GM23338 (cell line): Measurements from ENCODE around the gene PAM. TPM values are rescaled to one million over a fixed set of nuclear protein-coding genes. Genes with fewer than 3 reads are reported as not detected.

Experiments used
- ATAC-seq: fragments of 200-7000 bp; cut with Tn5 transposase; 3 replicates; pipeline ENCODE4 v1.9.1; 2020
- DNase-seq: peaks from one replicate; pipeline ENCODE4 v3.0.0-alpha.2; 2015; ENCODE audit warnings: low spot score
- H2AFZ ChIP-seq: fragments of 200-600 bp; sonication (generic); 2 replicates; pipeline ENCODE4 v1.8.0; 2016; ENCODE audit warnings: antibody characterized with exemption, mild to moderate bottlenecking, moderate library complexity
- H3F3A ChIP-seq: fragments of 200-600 bp; sonication (generic); replicated peaks from 2 replicates; pipeline ENCODE4 v1.8.0; 2017; ENCODE audit warnings: antibody characterized with exemption, mixed run types, low read depth
- H3K27ac ChIP-seq: fragments of 200-600 bp; sonication (generic); 2 replicates; pipeline ENCODE4 v1.6.1; 2016; ENCODE audit warnings: low read depth
- H3K27me3 ChIP-seq: fragments of 200-600 bp; sonication (generic); 2 replicates; pipeline ENCODE4 v1.8.0; 2016; ENCODE audit warnings: mild to moderate bottlenecking, mixed run types, moderate library complexity; ENCODE audit not compliant: insufficient read depth
- H3K36me3 ChIP-seq: fragments of 200-600 bp; sonication (generic); 2 replicates; pipeline ENCODE4 v1.8.0; 2016; ENCODE audit warnings: mild to moderate bottlenecking; ENCODE audit not compliant: insufficient read depth
- H3K4me1 ChIP-seq: fragments of 200-600 bp; sonication (generic); 2 replicates; pipeline ENCODE4 v1.8.0; 2016; ENCODE audit warnings: mild to moderate bottlenecking, moderate library complexity; ENCODE audit not compliant: insufficient read depth
- H3K4me2 ChIP-seq: fragments of 200-600 bp; sonication (generic); 2 replicates; pipeline ENCODE4 v1.7.1; 2017; ENCODE audit warnings: mixed run types
- H3K4me3 ChIP-seq: fragments of 200-600 bp; sonication (generic); 2 replicates; pipeline ENCODE4 v1.6.1; 2016; ENCODE audit warnings: mixed run types
- H3K79me2 ChIP-seq: fragments of 200-600 bp; sonication (generic); replicated peaks from 2 replicates; pipeline ENCODE4 v1.8.0; 2017; ENCODE audit warnings: mild to moderate bottlenecking; ENCODE audit not compliant: insufficient read depth
- H3K9me2 ChIP-seq: fragments of 200-600 bp; sonication (generic); 2 replicates; pipeline ENCODE4 v1.8.0; 2017; ENCODE audit not compliant: insufficient read depth
- H4K20me1 ChIP-seq: fragments of 200-600 bp; sonication (generic); replicated peaks from 2 replicates; pipeline ENCODE4 v1.8.0; 2017; ENCODE audit warnings: mild to moderate bottlenecking; ENCODE audit not compliant: insufficient read depth
- H3K27ac Mint-ChIP-seq: 2 replicates; pipeline ENCODE4 v1.8.0; 2020; ENCODE audit warnings: inconsistent platforms, mild to moderate bottlenecking, moderate library complexity, mixed read lengths
- H3K27me3 Mint-ChIP-seq: 3 replicates; pipeline ENCODE4 v1.8.0; 2022; ENCODE audit warnings: low read depth, mild to moderate bottlenecking, moderate library complexity, mixed read lengths, inconsistent platforms; ENCODE audit not compliant: insufficient read depth, poor library complexity
- H3K36me3 Mint-ChIP-seq: 3 replicates; pipeline ENCODE4 v1.8.0; 2021; ENCODE audit warnings: low read depth, mild to moderate bottlenecking, inconsistent platforms, moderate library complexity, mixed read lengths
- H3K4me1 Mint-ChIP-seq: 3 replicates; pipeline ENCODE4 v1.8.0; 2020; ENCODE audit warnings: mild to moderate bottlenecking, inconsistent platforms, mixed read lengths
- H3K4me3 Mint-ChIP-seq: 3 replicates; pipeline ENCODE4 v1.8.0; 2021; ENCODE audit warnings: moderate library complexity, mild to moderate bottlenecking, inconsistent platforms, mixed read lengths
- H3K9me3 Mint-ChIP-seq: 3 replicates; pipeline ENCODE4 v1.8.0; 2020; ENCODE audit warnings: moderate library complexity, mild to moderate bottlenecking, inconsistent platforms, mixed read lengths
- CREB1 ChIP-seq: fragments of 250-450 bp; sonication (Bioruptor Pico); IDR thresholded peaks from 2 replicates; pipeline ENCODE4 v1.5.0; 2020; ENCODE audit warnings: low read depth, mild to moderate bottlenecking, moderate library complexity
- JUNB ChIP-seq: IDR thresholded peaks from one replicate; pipeline ENCODE4 v1.6.1; 2016; ENCODE audit warnings: antibody characterized with exemption; ENCODE audit not compliant: unreplicated experiment
- STAT1 ChIP-seq: IDR thresholded peaks from one replicate; pipeline ENCODE4 v1.6.1; 2016; ENCODE audit warnings: antibody characterized with exemption; ENCODE audit not compliant: unreplicated experiment
- ZNF114 ChIP-seq: fragments of 250-450 bp; sonication (Bioruptor Pico); IDR thresholded peaks from 2 replicates; pipeline ENCODE4 v1.5.0; 2020; ENCODE audit warnings: mild to moderate bottlenecking, moderate library complexity
- polyA plus RNA-seq: library from polyadenylated mRNA; unstranded; fragments of >200 nt; fragmentation: Nextera tagmentation; extraction: Ambion mirVana; gene quantifications from 2 replicates; pipeline ENCODE4 v1.2.1, GENCODE V29; 2016
- total RNA-seq: library from RNA; depleted of rRNA; stranded (reverse); fragments of >200 nt; shearing (Covaris generic); gene quantifications from 2 replicates; pipeline ENCODE4 v1.2.3, GENCODE V29; 2014
- TF ChIP-seq, protein P1 (sequence below): fragments of 250-450 bp; sonication (Bioruptor Pico); IDR thresholded peaks from 2 replicates; pipeline ENCODE4 v1.5.0; 2020; ENCODE audit warnings: mild to moderate bottlenecking, moderate library complexity
- TF ChIP-seq, protein P2 (sequence below): IDR thresholded peaks from one replicate; pipeline ENCODE4 v1.6.1; 2018; ENCODE audit warnings: antibody characterized with exemption; ENCODE audit not compliant: unreplicated experiment

Gene PAM
- total and polyA plus RNA-seq, 2 experiments from 2014 or later: 33.9 to 79.4 TPM

DNA sequence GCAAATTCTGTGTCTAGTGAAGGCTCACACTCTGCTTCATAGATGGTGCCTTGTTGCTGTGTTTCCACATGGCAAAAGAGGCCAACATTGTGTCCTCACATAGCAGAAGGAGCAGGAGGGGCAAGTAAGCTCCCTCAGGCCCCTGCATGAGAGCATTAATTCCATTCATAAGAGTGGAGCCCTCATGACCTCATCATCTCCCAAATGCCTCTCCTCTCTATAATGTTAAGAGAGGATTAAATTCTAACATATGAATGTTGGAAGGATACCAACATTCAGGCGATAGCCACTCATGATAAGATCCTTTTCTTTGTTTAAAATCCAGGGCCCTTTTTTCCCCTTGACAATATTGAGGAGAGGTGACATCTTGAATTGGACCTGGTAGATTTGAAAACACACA is 35.2 kb upstream of the PAM start (continued):
- TF ChIP-seq, protein P1, sequence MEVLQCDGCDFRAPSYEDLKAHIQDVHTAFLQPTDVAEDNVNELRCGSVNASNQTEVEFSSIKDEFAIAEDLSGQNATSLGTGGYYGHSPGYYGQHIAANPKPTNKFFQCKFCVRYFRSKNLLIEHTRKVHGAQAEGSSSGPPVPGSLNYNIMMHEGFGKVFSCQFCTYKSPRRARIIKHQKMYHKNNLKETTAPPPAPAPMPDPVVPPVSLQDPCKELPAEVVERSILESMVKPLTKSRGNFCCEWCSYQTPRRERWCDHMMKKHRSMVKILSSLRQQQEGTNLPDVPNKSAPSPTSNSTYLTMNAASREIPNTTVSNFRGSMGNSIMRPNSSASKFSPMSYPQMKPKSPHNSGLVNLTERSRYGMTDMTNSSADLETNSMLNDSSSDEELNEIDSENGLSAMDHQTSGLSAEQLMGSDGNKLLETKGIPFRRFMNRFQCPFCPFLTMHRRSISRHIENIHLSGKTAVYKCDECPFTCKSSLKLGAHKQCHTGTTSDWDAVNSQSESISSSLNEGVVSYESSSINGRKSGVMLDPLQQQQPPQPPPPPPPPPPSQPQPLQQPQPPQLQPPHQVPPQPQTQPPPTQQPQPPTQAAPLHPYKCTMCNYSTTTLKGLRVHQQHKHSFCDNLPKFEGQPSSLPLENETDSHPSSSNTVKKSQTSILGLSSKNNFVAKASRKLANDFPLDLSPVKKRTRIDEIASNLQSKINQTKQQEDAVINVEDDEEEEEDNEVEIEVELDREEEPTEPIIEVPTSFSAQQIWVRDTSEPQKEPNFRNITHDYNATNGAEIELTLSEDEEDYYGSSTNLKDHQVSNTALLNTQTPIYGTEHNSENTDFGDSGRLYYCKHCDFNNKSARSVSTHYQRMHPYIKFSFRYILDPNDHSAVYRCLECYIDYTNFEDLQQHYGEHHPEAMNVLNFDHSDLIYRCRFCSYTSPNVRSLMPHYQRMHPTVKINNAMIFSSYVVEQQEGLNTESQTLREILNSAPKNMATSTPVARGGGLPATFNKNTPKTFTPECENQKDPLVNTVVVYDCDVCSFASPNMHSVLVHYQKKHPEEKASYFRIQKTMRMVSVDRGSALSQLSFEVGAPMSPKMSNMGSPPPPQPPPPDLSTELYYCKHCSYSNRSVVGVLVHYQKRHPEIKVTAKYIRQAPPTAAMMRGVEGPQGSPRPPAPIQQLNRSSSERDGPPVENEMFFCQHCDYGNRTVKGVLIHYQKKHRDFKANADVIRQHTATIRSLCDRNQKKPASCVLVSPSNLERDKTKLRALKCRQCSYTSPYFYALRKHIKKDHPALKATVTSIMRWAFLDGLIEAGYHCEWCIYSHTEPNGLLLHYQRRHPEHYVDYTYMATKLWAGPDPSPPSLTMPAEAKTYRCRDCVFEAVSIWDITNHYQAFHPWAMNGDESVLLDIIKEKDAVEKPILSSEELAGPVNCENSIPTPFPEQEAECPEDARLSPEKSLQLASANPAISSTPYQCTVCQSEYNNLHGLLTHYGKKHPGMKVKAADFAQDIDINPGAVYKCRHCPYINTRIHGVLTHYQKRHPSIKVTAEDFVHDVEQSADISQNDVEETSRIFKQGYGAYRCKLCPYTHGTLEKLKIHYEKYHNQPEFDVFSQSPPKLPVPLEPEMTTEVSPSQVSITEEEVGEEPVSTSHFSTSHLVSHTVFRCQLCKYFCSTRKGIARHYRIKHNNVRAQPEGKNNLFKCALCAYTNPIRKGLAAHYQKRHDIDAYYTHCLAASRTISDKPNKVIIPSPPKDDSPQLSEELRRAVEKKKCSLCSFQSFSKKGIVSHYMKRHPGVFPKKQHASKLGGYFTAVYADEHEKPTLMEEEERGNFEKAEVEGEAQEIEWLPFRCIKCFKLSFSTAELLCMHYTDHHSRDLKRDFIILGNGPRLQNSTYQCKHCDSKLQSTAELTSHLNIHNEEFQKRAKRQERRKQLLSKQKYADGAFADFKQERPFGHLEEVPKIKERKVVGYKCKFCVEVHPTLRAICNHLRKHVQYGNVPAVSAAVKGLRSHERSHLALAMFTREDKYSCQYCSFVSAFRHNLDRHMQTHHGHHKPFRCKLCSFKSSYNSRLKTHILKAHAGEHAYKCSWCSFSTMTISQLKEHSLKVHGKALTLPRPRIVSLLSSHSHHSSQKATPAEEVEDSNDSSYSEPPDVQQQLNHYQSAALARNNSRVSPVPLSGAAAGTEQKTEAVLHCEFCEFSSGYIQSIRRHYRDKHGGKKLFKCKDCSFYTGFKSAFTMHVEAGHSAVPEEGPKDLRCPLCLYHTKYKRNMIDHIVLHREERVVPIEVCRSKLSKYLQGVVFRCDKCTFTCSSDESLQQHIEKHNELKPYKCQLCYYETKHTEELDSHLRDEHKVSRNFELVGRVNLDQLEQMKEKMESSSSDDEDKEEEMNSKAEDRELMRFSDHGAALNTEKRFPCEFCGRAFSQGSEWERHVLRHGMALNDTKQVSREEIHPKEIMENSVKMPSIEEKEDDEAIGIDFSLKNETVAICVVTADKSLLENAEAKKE (CRISPR knock-in tag): no peak
- TF ChIP-seq ZNF114 (CRISPR knock-in tag): no peak

DNA sequence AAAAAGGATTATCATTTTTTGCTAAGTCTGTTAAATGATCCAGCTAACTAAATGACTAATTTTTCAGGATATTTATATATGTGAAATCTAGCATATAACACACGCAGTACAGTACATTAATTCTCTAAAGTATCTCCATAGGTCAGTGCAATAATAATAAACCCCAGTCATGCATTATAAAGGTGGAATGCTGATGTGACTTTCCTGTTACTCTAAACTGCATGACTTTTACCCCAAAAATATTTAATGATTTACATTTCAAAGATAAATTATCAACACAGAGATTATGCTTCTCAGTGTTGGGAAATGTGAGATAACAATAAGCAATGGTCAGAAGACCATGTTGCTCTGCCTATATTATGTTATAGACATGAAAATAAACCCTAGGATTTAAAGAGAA is 34.1 kb upstream of the PAM start:
- DNase-seq (no peak), ATAC-seq (no peak)
- Histone ChIP-seq H3K27me3 (no peaks in the 10 kb centered on the region), H3K4me2 (no peak overlapping the region), H3F3A (no peaks in the 10 kb centered on the region), H4K20me1 (no peaks in the 10 kb centered on the region), H2AFZ (no peak overlapping the region), H3K9me2 (no peaks in the 10 kb centered on the region), H3K27ac (no peak overlapping the region), H3K4me1 (peaks cover 2% of the 10 kb centered on the region; the same call in 1 of the 2 replicates), H3K36me3 (no peaks in the 10 kb centered on the region), H3K4me3 (no peak overlapping the region), H3K79me2 (no peaks in the 10 kb centered on the region)
- no peaks in the 10 kb centered on the region for H3K9me3 Mint-ChIP-seq
- H3K27me3 Mint-ChIP-seq: no peaks in the 10 kb centered on the region
- H3K36me3 Mint-ChIP-seq: no peaks in the 10 kb centered on the region
- no peak overlapping the region for H3K27ac Mint-ChIP-seq
- peaks cover 9% of the 10 kb centered on the region for H3K4me1 Mint-ChIP-seq
- no peak overlapping the region for H3K4me3 Mint-ChIP-seq
- TF ChIP-seq JUNB: no peak
- TF ChIP-seq, protein P1 (CRISPR knock-in tag): no peak
- TF ChIP-seq CREB1 (CRISPR knock-in tag): no peak
- no peak for TF ChIP-seq STAT1
- TF ChIP-seq, protein P2, sequence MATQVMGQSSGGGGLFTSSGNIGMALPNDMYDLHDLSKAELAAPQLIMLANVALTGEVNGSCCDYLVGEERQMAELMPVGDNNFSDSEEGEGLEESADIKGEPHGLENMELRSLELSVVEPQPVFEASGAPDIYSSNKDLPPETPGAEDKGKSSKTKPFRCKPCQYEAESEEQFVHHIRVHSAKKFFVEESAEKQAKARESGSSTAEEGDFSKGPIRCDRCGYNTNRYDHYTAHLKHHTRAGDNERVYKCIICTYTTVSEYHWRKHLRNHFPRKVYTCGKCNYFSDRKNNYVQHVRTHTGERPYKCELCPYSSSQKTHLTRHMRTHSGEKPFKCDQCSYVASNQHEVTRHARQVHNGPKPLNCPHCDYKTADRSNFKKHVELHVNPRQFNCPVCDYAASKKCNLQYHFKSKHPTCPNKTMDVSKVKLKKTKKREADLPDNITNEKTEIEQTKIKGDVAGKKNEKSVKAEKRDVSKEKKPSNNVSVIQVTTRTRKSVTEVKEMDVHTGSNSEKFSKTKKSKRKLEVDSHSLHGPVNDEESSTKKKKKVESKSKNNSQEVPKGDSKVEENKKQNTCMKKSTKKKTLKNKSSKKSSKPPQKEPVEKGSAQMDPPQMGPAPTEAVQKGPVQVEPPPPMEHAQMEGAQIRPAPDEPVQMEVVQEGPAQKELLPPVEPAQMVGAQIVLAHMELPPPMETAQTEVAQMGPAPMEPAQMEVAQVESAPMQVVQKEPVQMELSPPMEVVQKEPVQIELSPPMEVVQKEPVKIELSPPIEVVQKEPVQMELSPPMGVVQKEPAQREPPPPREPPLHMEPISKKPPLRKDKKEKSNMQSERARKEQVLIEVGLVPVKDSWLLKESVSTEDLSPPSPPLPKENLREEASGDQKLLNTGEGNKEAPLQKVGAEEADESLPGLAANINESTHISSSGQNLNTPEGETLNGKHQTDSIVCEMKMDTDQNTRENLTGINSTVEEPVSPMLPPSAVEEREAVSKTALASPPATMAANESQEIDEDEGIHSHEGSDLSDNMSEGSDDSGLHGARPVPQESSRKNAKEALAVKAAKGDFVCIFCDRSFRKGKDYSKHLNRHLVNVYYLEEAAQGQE: no peak
- TF ChIP-seq ZNF114 (CRISPR knock-in tag): no peak
